Stimulated activated CD8-positive, alpha-beta memory T cell treated with anti-CD3 and anti-CD28 coated beads, Interleukin-12 subunit alpha, Interleukin-12 subunit beta, amount 100 ng/mL, for 1 hour (primary cell): Measurements from ENCODE around the gene SORBS1.

ENCODE experiments used
- DNase-seq: peaks from one replicate; pipeline ENCODE4 v3.0.0-alpha.2; 2020; ENCODE audit warnings: low read depth

Gene SORBS1

GRCh38 chr10:95315509-95315908 is 245.7 kb downstream of the SORBS1 start:
- DNase-seq = no peak

GRCh38 chr10:95314192-95314918 is 246.8 kb downstream of the SORBS1 start:
- no peak for DNase-seq

- no peak for DNase-seq
Observed at GRCh38 chr10:95312986-95313495, 248.1 kb downstream of the SORBS1 start.

- no peak for DNase-seq
Observed at GRCh38 chr10:95312257-95312656, 248.9 kb downstream of the SORBS1 start.

GRCh38 chr10:95309958-95310357 is 251.2 kb downstream of the SORBS1 start:
- no peak for DNase-seq

GRCh38 chr10:95308389-95309302 is 252.5 kb downstream of the SORBS1 start:
- DNase-seq = no peak

- no peak for DNase-seq
Observed at GRCh38 chr10:95306851-95307250, 254.3 kb downstream of the SORBS1 start.

- DNase-seq = no peak
Observed at GRCh38 chr10:95306318-95306650, 254.9 kb downstream of the SORBS1 start.

GRCh38 chr10:95305606-95306317 is 255.4 kb downstream of the SORBS1 start:
- no peak for DNase-seq

- no peak for DNase-seq
Observed at GRCh38 chr10:95304976-95305375, 256.2 kb downstream of the SORBS1 start.

GRCh38 chr10:95304463-95304862 is 256.7 kb downstream of the SORBS1 start:
- no peak for DNase-seq

GRCh38 chr10:95303950-95304349 is 257.2 kb downstream of the SORBS1 start:
- no peak for DNase-seq

GRCh38 chr10:95303535-95303934 is 257.6 kb downstream of the SORBS1 start:
- DNase-seq = no peak

- DNase-seq = no peak
Observed at GRCh38 chr10:95300022-95300539, 261.1 kb downstream of the SORBS1 start.

GRCh38 chr10:95297402-95297801 is 263.8 kb downstream of the SORBS1 start:
- no peak for DNase-seq

GRCh38 chr10:95296764-95297163 is 264.4 kb downstream of the SORBS1 start:
- DNase-seq = no peak

GRCh38 chr10:95295031-95295755 is 266.0 kb downstream of the SORBS1 start:
- DNase-seq = no peak

- no peak for DNase-seq
Observed at GRCh38 chr10:95293631-95294030, 267.5 kb downstream of the SORBS1 start.

GRCh38 chr10:95291365-95292039 is 269.7 kb downstream of the SORBS1 start:
- no peak for DNase-seq

- DNase-seq = no peak
Observed at GRCh38 chr10:95290461-95291364, 270.5 kb downstream of the SORBS1 start, which contains the start of gene PDLIM1. PDLIM1 (minus strand) TSS chr10:95291003; CDS start chr10:95290915, 88 bp downstream.
